SHP77 treated with DMSO at 0.1 percent for 48 hours (cell line): ENCODE results near the gene C2orf42.
"Not testable (repeated sequence)": the region's sequence is repeated elsewhere in the genome, so short reads cannot be mapped to it uniquely, and the experiment has no call there.

Experiments used
- DNase-seq: peaks from one replicate; lab custom pipeline; 2025; lab: John Stamatoyannopoulos, UW

Gene C2orf42

GRCh38 chr2:70131344-70132143, 59.3 kb downstream of the C2orf42 start:
- DNase-seq, result not testable (repeated sequence)

- DNase-seq, result no peak
These were observed 62.8 kb downstream of the C2orf42 start for GRCh38 chr2:70128005-70128404.

- DNase-seq, result no peak
These were observed 64.4 kb downstream of the C2orf42 start for GRCh38 chr2:70126413-70126812.

- DNase-seq, result no peak
These were observed 65.3 kb downstream of the C2orf42 start for GRCh38 chr2:70125498-70125898.

- no peak for DNase-seq
These were observed 65.8 kb downstream of the C2orf42 start for GRCh38 chr2:70124983-70125480.

- DNase-seq, result no peak
These were observed 67.0 kb downstream of the C2orf42 start for GRCh38 chr2:70123829-70124116.

GRCh38 chr2:70123051-70123828, 67.6 kb downstream of the C2orf42 start:
- DNase-seq, result no peak

GRCh38 chr2:70122470-70122869, 68.3 kb downstream of the C2orf42 start:
- no peak for DNase-seq

GRCh38 chr2:70121627-70122372, 69.0 kb downstream of the C2orf42 start:
- DNase-seq, result no peak

GRCh38 chr2:70118798-70119454, 71.9 kb downstream of the C2orf42 start:
- no peak for DNase-seq

- no peak for DNase-seq
These were observed 73.8 kb downstream of the C2orf42 start for GRCh38 chr2:70116936-70117552.

- no peak for DNase-seq
These were observed 75.0 kb downstream of the C2orf42 start for GRCh38 chr2:70115646-70116442.

- DNase-seq, result no peak
These were observed 77.3 kb downstream of the C2orf42 start for GRCh38 chr2:70113359-70114070.

GRCh38 chr2:70111752-70112591, 78.8 kb downstream of the C2orf42 start:
- DNase-seq, result no peak

- not testable (repeated sequence) for DNase-seq
These were observed 80.4 kb downstream of the C2orf42 start for GRCh38 chr2:70110397-70110796.

GRCh38 chr2:70106138-70106537, 84.7 kb downstream of the C2orf42 start:
- DNase-seq, result not testable (repeated sequence)

- DNase-seq, result peak; percentile 35
These were observed 86.3 kb downstream of the C2orf42 start for GRCh38 chr2:70104231-70105111.

- DNase-seq, result no peak
These were observed 87.2 kb downstream of the C2orf42 start for GRCh38 chr2:70103531-70104061.
